ENCODE measurements around the gene BICDL1.

DNA sequence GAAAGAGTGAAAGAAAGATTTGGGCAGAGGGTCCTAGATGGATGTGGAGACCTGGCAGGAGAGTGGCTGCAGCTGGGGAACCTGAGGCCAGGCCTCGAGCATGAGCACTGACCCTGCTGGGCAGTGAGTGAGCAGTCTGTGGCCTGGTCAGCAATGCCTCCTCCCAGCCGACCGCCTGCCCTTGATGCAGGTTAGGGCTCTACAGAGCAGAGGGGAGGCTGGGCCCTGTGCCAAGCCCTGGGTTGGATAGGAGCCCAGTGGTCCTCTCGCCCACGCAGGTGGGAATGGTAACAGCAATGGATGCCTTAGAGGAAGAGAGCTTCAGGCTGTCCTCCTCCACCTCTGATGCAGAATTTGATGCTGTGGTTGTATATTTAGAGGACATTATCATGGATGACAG, 67.7 kb downstream of the BICDL1 start:
- TF ChIP-seq, protein P1, sequence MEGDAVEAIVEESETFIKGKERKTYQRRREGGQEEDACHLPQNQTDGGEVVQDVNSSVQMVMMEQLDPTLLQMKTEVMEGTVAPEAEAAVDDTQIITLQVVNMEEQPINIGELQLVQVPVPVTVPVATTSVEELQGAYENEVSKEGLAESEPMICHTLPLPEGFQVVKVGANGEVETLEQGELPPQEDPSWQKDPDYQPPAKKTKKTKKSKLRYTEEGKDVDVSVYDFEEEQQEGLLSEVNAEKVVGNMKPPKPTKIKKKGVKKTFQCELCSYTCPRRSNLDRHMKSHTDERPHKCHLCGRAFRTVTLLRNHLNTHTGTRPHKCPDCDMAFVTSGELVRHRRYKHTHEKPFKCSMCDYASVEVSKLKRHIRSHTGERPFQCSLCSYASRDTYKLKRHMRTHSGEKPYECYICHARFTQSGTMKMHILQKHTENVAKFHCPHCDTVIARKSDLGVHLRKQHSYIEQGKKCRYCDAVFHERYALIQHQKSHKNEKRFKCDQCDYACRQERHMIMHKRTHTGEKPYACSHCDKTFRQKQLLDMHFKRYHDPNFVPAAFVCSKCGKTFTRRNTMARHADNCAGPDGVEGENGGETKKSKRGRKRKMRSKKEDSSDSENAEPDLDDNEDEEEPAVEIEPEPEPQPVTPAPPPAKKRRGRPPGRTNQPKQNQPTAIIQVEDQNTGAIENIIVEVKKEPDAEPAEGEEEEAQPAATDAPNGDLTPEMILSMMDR (IDR thresholded peaks at IDR 0.05): no peak
- no peak for TF ChIP-seq ZFX (IDR thresholded peaks at IDR 0.05; ENCODE audit: borderline replicate concordance)

Measured in 22Rv1 (cell line).